K562 (cell line): ENCODE results near the gene TNIK. TPM values are rescaled to one million over a fixed set of nuclear protein-coding genes. Genes with fewer than 3 reads are reported as not detected.

Source experiments
- ATAC-seq: fragments of 200-7000 bp; cut with Tn5 transposase; 3 replicates; pipeline ENCODE4 v1.9.1; 2020; ENCODE audit warnings: moderate library complexity
- BruUV-seq: library from RNA; stranded (reverse); fragments of 400-500 nt; replicated peaks from 2 replicates; lab custom pipeline; 2021; lab: Mats Ljungman, UMichigan
- CTCF ChIA-PET: fragments of 300-600 bp; formaldehyde crosslinking; extraction: SDS; loops from one replicate; lab custom pipeline; 2021; ENCODE audit warnings: low intra/inter-chr PET ratio; lab: Yijun Ruan, JAX
- POLR2A ChIA-PET: fragments of 300-600, 350-650 bp; sonication (Branson Sonifier 250); formaldehyde crosslinking; extraction: SDS; loops from one replicate; lab custom pipeline; 2021; ENCODE audit warnings: antibody characterized with exemption, inconsistent platforms; lab: Yijun Ruan, JAX
- DNase-seq, 4 experiments: peaks; one replicate each; pipeline versions ENCODE4 v3.0.0 to v3.0.0-alpha.2; 2011 to 2018; ENCODE audit warnings: low spot score in 3 of 4, mixed read lengths in 3 of 4; ENCODE audit errors: extremely low read depth in 1 of 4
- FAIRE-seq: peaks from 2 replicates; lab custom pipeline; 2011; peaks lifted over from hg19 to GRCh38; lab: Jason Lieb, UNC
- H2AFZ ChIP-seq: 2 replicates; pipeline ENCODE4 v1.6.0; 2011; ENCODE audit warnings: low read depth, low read length, control low read depth, inconsistent platforms
- H3K27ac ChIP-seq: fragments of 200-600 bp; 3 replicates; pipeline ENCODE4 v1.8.0; 2011; ENCODE audit warnings: low read depth, mild to moderate bottlenecking, control low read depth, inconsistent platforms, low read length, moderate library complexity, mixed read lengths; ENCODE audit errors: extremely low read depth
- H3K27me3 ChIP-seq, 2 experiments: fragments of 300-600 bp in 1 of 2; 2 replicates in 1 of 2; 3 replicates in 1 of 2; pipeline versions ENCODE4 v1.6.0 to v1.8.0; 2011; ENCODE audit warnings: inconsistent platforms in 2 of 2, low read length in 2 of 2, mild to moderate bottlenecking in 1 of 2, mixed read lengths in 1 of 2, moderate library complexity in 1 of 2; ENCODE audit not compliant: control insufficient read depth in 2 of 2, insufficient read depth in 2 of 2
- H3K36me3 ChIP-seq: fragments of 300-600 bp; 3 replicates; pipeline ENCODE4 v1.8.0; 2011; ENCODE audit warnings: mild to moderate bottlenecking, low read length, inconsistent platforms; ENCODE audit not compliant: control insufficient read depth, insufficient read depth
- H3K4me1 ChIP-seq, 2 experiments: fragments of 200-600 bp in 1 of 2; replicated peaks in 1 of 2; 2 replicates in 1 of 2; 3 replicates in 1 of 2; pipeline versions ENCODE4 v1.5.1 to v1.8.0; 2011; ENCODE audit warnings: inconsistent platforms in 2 of 2, low read length in 2 of 2, mild to moderate bottlenecking in 1 of 2, mixed read lengths in 1 of 2, moderate library complexity in 1 of 2; ENCODE audit not compliant: control insufficient read depth in 2 of 2, insufficient read depth in 2 of 2
- H3K4me2 ChIP-seq: 2 replicates; pipeline ENCODE4 v1.6.1; 2011; ENCODE audit warnings: low read length, control low read depth, inconsistent platforms, mixed read lengths; ENCODE audit not compliant: insufficient read depth
- H3K4me3 ChIP-seq: fragments of 200-600 bp; sonication (generic), shearing (Covaris generic); 2 replicates; pipeline ENCODE4 v1.5.1; 2016; ENCODE audit warnings: control low read depth, inconsistent platforms
- H3K79me2 ChIP-seq: fragments of 200-600 bp; 3 replicates; pipeline ENCODE4 v1.8.0; 2011; ENCODE audit warnings: low read length, inconsistent platforms; ENCODE audit not compliant: control insufficient read depth, insufficient read depth
- H3K9ac ChIP-seq, 2 experiments: 2 replicates each; pipeline versions ENCODE4 v1.6.0 to v1.6.1; 2011; ENCODE audit warnings: low read depth in 2 of 2, low read length in 2 of 2, control low read depth in 1 of 2, inconsistent platforms in 1 of 2, mild to moderate bottlenecking in 1 of 2, mixed read lengths in 1 of 2; ENCODE audit not compliant: insufficient read depth in 1 of 2
- H3K9me1 ChIP-seq: one replicate; pipeline ENCODE4 v1.6.0; 2011; ENCODE audit warnings: inconsistent platforms, mild to moderate bottlenecking, low read length, moderate library complexity; ENCODE audit not compliant: control insufficient read depth, insufficient read depth
- H3K9me3 ChIP-seq: replicated peaks from 2 replicates; pipeline ENCODE4 v1.5.1; 2011; ENCODE audit warnings: low read depth, low read length, inconsistent platforms; ENCODE audit not compliant: control insufficient read depth, insufficient read depth
- H4K20me1 ChIP-seq: replicated peaks from 2 replicates; pipeline ENCODE4 v1.6.1; 2011; ENCODE audit warnings: low read length, inconsistent platforms, mixed read lengths; ENCODE audit not compliant: control insufficient read depth, insufficient read depth
- ARID1B ChIP-seq: fragments of 450-650 bp; IDR thresholded peaks from 2 replicates; pipeline ENCODE4 v1.6.1; 2016; ENCODE audit warnings: antibody characterized with exemption, mild to moderate bottlenecking, inconsistent platforms
- ATF3 ChIP-seq, 2 experiments: fragments of 450-650 bp in 1 of 2; sonication (generic) in 1 of 2; formaldehyde crosslinking in 1 of 2; IDR thresholded peaks in 1 of 2; conservative IDR thresholded peaks in 1 of 2; 2 replicates each; pipeline versions ENCODE4 v1.6.1 to v1.8.1; 2016 to 2023; ENCODE audit warnings: mild to moderate bottlenecking in 2 of 2, moderate library complexity in 2 of 2, inconsistent platforms in 1 of 2, missing genetic modification reagents in 1 of 2
- ATF7 ChIP-seq: fragments of 450-650 bp; IDR thresholded peaks from 2 replicates; pipeline ENCODE4 v1.7.1; 2014; ENCODE audit warnings: mild to moderate bottlenecking, moderate library complexity
- HNRNPL ChIP-seq: fragments of 200-400 bp; formaldehyde crosslinking; IDR thresholded peaks from 2 replicates; pipeline ENCODE4 v1.6.1; 2017; ENCODE audit warnings: low read depth, mild to moderate bottlenecking, low read length
- MLLT1 ChIP-seq, 2 experiments: fragments of 450-650 bp; IDR thresholded peaks; 2 replicates each; pipeline ENCODE4 v1.6.1; 2016
- PBX2 ChIP-seq, 2 experiments: IDR thresholded peaks in 1 of 2; conservative IDR thresholded peaks in 1 of 2; 2 replicates each; pipeline ENCODE4 v1.6.1; 2016; ENCODE audit warnings: low read depth in 2 of 2, mild to moderate bottlenecking in 1 of 2, missing compliant biosample characterization in 1 of 2, missing genetic modification characterization in 1 of 2, moderate library complexity in 1 of 2
- SIN3B ChIP-seq: fragments of 450-650 bp; IDR thresholded peaks from 2 replicates; pipeline ENCODE4 v1.6.1; 2017; ENCODE audit warnings: low read depth, mild to moderate bottlenecking, moderate library complexity
- SMARCE1 ChIP-seq: fragments of 450-650 bp; IDR thresholded peaks from 2 replicates; pipeline ENCODE4 v1.7.1; 2016; ENCODE audit warnings: mild to moderate bottlenecking
- SOX6 ChIP-seq: fragments of 450-650 bp; IDR thresholded peaks from 2 replicates; pipeline ENCODE4 v1.6.1; 2014; ENCODE audit warnings: mild to moderate bottlenecking
- WGBS: fragments of 100-300 bp; shearing (Covaris generic); methylation state at CpG from one replicate; pipeline ENCODE4 v1.1.6; 2016; ENCODE audit warnings: low coverage, mixed read lengths; ENCODE audit not compliant: insufficient coverage; ENCODE audit errors: missing lambda C conversion rate; 5-methylcytosine and 5-hydroxymethylcytosine counted together
- in situ Hi-C: fragments of 300-500 bp; cut with MboI; formaldehyde crosslinking; loops from 4 replicates; pipeline ENCODE4 v1.15.0; 2018; ENCODE audit warnings: inconsistent platforms, mixed read lengths
- intact Hi-C: fragments of 100-400 bp; cut with micrococcal nuclease; formaldehyde crosslinking; loops from 2 replicates; pipeline ENCODE4 v1.14.2; 2022
- polyA plus RNA-seq, 8 experiments: library from polyadenylated mRNA; depleted of rRNA in 4 of 8; stranded (reverse) in 5 of 8; unstranded in 3 of 8; fragments of >200 nt; fragmentation: Nextera tagmentation in 2 of 8; fragmentation: Illumina TruSeq in 1 of 8; extraction: Ambion mirVana in 2 of 8; extraction: Trizol in 1 of 8; gene quantifications; 2 replicates each; pipeline versions ENCODE4 v1.2.1 to v1.2.3, GENCODE V29; 2011 to 2014; ENCODE audit warnings: inconsistent platforms in 1 of 8, missing spikeins in 1 of 8
- total RNA-seq, 7 experiments: library from RNA; depleted of rRNA in 6 of 7; stranded (reverse); fragments of >200 nt in 6 of 7; fragmentation: Illumina TruSeq in 2 of 7; extraction: Trizol in 2 of 7; gene quantifications; 2 replicates each; pipeline versions ENCODE4 v1.2.1 to v1.2.3, GENCODE V29; 2011 to 2021; ENCODE audit warnings: low replicate concordance in 1 of 7
- TF ChIP-seq, protein P1 (sequence below): fragments of 450-650 bp; IDR thresholded peaks from 2 replicates; pipeline ENCODE4 v1.6.1; 2016
- TF ChIP-seq, protein P2 (sequence below): sonication (generic); IDR thresholded peaks from 2 replicates; pipeline ENCODE4 v1.6.1; 2016

The TNIK gene
- total and polyA plus RNA-seq, 9 of the 15 experiments (the other 6 are each of a cell fraction or from before 2014, with no cell fraction given) = 6.6 to 39.0 (median 24.7) TPM

DNA sequence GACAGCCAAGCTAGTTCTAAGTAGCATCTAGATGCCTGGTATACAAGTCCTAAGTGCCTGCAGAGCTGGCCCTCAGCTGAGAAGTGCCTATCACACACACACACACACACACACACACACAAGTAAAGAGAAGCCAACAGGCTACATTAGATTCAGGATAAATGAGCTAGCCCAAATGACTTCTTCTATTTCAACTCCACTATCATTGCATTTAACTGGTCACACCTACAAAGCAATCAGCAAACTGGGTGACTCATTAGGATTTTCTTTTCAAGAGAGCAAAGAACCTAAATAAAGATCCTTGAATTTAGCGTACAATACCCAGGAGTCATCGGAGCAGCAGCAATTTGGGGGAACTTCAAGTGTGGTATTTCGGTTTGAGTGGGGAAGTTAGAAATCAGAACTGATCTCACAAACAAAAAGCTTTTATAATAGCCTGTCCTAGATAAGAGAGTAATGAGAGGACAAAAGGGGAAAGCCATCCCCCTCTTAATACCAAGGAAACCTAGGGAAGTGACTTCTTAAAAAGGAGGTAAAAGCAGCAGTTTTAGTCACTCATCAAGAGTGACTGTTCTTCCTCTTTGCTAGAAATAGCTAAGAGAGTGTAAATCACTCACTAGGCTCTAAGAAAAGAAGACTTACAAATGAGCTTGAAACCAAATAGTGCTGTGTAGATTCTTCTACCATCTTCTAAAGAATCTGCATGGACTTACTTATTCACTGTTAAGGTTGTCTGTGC lies 112.7 kb downstream of the TNIK start:
- H3K36me3 ChIP-seq = no peaks in the 10 kb centered on the region; the same call in 2 of the 3 replicates
- H3K4me3 ChIP-seq = no peak overlapping the region
- no peak overlapping the region for H3K9ac ChIP-seq
- peak overlapping the region; percentile 56; the same call in 2 of the 3 replicates for H3K27ac ChIP-seq
- H2AFZ ChIP-seq = peak overlapping the region; percentile 10; the same call in 1 of the 2 replicates
- FAIRE-seq = peak; percentile 77
- H3K79me2 ChIP-seq = peaks cover 24% of the 10 kb centered on the region
- intact Hi-C loops (no loop called here), in situ Hi-C loops (no loop called here)
- H3K4me2 ChIP-seq = peak overlapping the region; percentile 33; the same call in 1 of the 2 replicates
- peak in 2 of 4 experiments; percentile 23 to 45 for DNase-seq
- H3K27me3 ChIP-seq = no peaks in the 10 kb centered on the region
- 7% methylated on average over 3 of the region's 3 CpGs for WGBS
- no peaks in the 10 kb centered on the region for H3K9me1 ChIP-seq
- POLR2A ChIA-PET = interaction anchor here (0.8 to 1.4 kb wide), 3 partner anchors 15 to 182 kb away, joined by 3 to 5 read pairs (median 3); no protein-coding TSS in a partner anchor
- peak; percentile 80 for ATAC-seq
- CTCF ChIA-PET = no interaction called here
- BruUV-seq = no TSS peak
- H4K20me1 ChIP-seq = peaks cover 3% of the 10 kb centered on the region
- H3K9me3 ChIP-seq = no peaks in the 10 kb centered on the region
- peaks cover 10 to 22% of the 10 kb centered on the region in 2 experiments for H3K4me1 ChIP-seq
- TF ChIP-seq, protein P1, sequence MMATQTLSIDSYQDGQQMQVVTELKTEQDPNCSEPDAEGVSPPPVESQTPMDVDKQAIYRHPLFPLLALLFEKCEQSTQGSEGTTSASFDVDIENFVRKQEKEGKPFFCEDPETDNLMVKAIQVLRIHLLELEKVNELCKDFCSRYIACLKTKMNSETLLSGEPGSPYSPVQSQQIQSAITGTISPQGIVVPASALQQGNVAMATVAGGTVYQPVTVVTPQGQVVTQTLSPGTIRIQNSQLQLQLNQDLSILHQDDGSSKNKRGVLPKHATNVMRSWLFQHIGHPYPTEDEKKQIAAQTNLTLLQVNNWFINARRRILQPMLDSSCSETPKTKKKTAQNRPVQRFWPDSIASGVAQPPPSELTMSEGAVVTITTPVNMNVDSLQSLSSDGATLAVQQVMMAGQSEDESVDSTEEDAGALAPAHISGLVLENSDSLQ = peak; percentile 62; the same call in 1 of the 2 replicates
- TF ChIP-seq SOX6 = peak; percentile 78
- peak; percentile 63; the same call in 1 of the 2 replicates for TF ChIP-seq ATF7
- TF ChIP-seq, protein P2, sequence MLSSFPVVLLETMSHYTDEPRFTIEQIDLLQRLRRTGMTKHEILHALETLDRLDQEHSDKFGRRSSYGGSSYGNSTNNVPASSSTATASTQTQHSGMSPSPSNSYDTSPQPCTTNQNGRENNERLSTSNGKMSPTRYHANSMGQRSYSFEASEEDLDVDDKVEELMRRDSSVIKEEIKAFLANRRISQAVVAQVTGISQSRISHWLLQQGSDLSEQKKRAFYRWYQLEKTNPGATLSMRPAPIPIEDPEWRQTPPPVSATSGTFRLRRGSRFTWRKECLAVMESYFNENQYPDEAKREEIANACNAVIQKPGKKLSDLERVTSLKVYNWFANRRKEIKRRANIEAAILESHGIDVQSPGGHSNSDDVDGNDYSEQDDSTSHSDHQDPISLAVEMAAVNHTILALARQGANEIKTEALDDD = peak; percentile 54; the same call in 1 of the 2 replicates
- peak; percentile 64; the same call in 1 of the 2 replicates for TF ChIP-seq ATF3 (IDR thresholded peaks at IDR 0.05)
- TF ChIP-seq ATF3 (CRISPR knock-in tag; conservative IDR thresholded peaks at IDR 0.05) = no peak
- no peak for TF ChIP-seq SIN3B
- TF ChIP-seq SMARCE1 = 0 out of 2 replicates have a peak, but pooled peaks have one; percentile 49
- peak; percentile 61 for TF ChIP-seq ARID1B
- no peak for TF ChIP-seq HNRNPL
- TF ChIP-seq PBX2 (CRISPR knock-in tag; IDR thresholded peaks at IDR 0.05; ENCODE audit: low read depth) = no peak
- TF ChIP-seq PBX2 (tag; conservative IDR thresholded peaks at IDR 0.05; ENCODE audit: low read depth) = peak; percentile 74
- TF ChIP-seq MLLT1 (IDR thresholded peaks at IDR 0.05) = no peak
